ENCODE results near the gene THSD4. TPM values are rescaled to one million over a fixed set of nuclear protein-coding genes. Genes with fewer than 3 reads are reported as not detected.

Gene THSD4
- polyA plus RNA-seq, 1 donor from 2014 or later: 0.46 TPM

GRCh38 chr15:71189718-71190117, 74.4 kb downstream of the THSD4 start:
- no peak overlapping the region for H3K4me2 ChIP-seq (ENCODE audit: low read length)
- no peak overlapping the region for H3K9ac ChIP-seq (ENCODE audit: low read length)

DNA sequence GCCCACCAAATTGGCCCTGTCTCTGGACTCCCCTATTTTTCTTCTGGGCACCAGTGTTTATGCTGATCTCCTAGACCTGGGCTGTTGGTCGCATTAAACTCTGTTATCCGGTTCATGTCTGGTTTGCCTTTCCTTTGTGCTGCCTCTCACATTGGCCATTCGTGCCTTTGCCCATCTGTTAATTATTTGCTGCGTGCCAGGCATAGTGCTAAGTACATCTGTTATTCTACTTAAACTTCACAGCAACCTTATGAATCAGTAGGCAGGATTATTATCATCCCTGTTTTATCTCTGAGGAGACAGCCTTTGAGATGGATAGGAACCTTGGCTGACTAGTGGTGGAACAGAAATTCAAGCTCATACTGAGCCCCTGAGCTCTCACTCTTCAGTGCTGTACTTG, 76.0 kb downstream of the THSD4 start:
- TF ChIP-seq EZH2 (IDR thresholded peaks at IDR 0.05; ENCODE audit: borderline replicate concordance, insufficient read depth, low read length, poor library complexity, severe bottlenecking) (no peak), MXI1 (conservative IDR thresholded peaks at IDR 0.05; ENCODE audit: poor library complexity, severe bottlenecking) (no peak), TAF1 (IDR thresholded peaks at IDR 0.05; ENCODE audit: low read depth) (no peak), RAD21 (conservative IDR thresholded peaks at IDR 0.05) (no peak), SMC3 (conservative IDR thresholded peaks at IDR 0.05; ENCODE audit: poor library complexity) (no peak), EP300 (conservative IDR thresholded peaks at IDR 0.05; ENCODE audit: poor library complexity, severe bottlenecking) (no peak), POLR2AphosphoS5 (IDR thresholded peaks at IDR 0.05) (no peak)
- TF ChIP-seq, protein P1, sequence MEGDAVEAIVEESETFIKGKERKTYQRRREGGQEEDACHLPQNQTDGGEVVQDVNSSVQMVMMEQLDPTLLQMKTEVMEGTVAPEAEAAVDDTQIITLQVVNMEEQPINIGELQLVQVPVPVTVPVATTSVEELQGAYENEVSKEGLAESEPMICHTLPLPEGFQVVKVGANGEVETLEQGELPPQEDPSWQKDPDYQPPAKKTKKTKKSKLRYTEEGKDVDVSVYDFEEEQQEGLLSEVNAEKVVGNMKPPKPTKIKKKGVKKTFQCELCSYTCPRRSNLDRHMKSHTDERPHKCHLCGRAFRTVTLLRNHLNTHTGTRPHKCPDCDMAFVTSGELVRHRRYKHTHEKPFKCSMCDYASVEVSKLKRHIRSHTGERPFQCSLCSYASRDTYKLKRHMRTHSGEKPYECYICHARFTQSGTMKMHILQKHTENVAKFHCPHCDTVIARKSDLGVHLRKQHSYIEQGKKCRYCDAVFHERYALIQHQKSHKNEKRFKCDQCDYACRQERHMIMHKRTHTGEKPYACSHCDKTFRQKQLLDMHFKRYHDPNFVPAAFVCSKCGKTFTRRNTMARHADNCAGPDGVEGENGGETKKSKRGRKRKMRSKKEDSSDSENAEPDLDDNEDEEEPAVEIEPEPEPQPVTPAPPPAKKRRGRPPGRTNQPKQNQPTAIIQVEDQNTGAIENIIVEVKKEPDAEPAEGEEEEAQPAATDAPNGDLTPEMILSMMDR (IDR thresholded peaks at IDR 0.05; ENCODE audit: poor library complexity, severe bottlenecking): no peak
- TF ChIP-seq, protein P2, sequence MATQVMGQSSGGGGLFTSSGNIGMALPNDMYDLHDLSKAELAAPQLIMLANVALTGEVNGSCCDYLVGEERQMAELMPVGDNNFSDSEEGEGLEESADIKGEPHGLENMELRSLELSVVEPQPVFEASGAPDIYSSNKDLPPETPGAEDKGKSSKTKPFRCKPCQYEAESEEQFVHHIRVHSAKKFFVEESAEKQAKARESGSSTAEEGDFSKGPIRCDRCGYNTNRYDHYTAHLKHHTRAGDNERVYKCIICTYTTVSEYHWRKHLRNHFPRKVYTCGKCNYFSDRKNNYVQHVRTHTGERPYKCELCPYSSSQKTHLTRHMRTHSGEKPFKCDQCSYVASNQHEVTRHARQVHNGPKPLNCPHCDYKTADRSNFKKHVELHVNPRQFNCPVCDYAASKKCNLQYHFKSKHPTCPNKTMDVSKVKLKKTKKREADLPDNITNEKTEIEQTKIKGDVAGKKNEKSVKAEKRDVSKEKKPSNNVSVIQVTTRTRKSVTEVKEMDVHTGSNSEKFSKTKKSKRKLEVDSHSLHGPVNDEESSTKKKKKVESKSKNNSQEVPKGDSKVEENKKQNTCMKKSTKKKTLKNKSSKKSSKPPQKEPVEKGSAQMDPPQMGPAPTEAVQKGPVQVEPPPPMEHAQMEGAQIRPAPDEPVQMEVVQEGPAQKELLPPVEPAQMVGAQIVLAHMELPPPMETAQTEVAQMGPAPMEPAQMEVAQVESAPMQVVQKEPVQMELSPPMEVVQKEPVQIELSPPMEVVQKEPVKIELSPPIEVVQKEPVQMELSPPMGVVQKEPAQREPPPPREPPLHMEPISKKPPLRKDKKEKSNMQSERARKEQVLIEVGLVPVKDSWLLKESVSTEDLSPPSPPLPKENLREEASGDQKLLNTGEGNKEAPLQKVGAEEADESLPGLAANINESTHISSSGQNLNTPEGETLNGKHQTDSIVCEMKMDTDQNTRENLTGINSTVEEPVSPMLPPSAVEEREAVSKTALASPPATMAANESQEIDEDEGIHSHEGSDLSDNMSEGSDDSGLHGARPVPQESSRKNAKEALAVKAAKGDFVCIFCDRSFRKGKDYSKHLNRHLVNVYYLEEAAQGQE (IDR thresholded peaks at IDR 0.05; ENCODE audit: borderline replicate concordance): no peak
- Histone ChIP-seq H3K27me3 (ENCODE audit: insufficient read depth, low read depth, low read length) (no peaks in the 10 kb centered on the region), H3K4me2 (ENCODE audit: low read length) (no peak overlapping the region), H3K27ac (ENCODE audit: low read length) (no peak overlapping the region), H3K9me2 (ENCODE audit: insufficient read depth, low read length) (no peaks in the 10 kb centered on the region), H3K9me3 (ENCODE audit: low read length) (no peaks in the 10 kb centered on the region), H3K9ac (ENCODE audit: low read length) (no peak overlapping the region), H3K4me3 (ENCODE audit: low read length) (no peak overlapping the region), H3F3A (ENCODE audit: insufficient read depth, low read length, poor library complexity, severe bottlenecking) (peaks cover 3% of the 10 kb centered on the region), H3K36me3 (ENCODE audit: insufficient read depth, low read length) (no peaks in the 10 kb centered on the region), H2AFZ (ENCODE audit: low read depth, low read length) (no peak overlapping the region), H4K20me1 (ENCODE audit: insufficient read depth) (no peaks in the 10 kb centered on the region), H3K79me2 (replicated peaks; ENCODE audit: insufficient read depth, low read length) (no peaks in the 10 kb centered on the region)

More at GRCh38 chr15:71189718-71190117, 74.4 kb downstream of the THSD4 start:
- Histone ChIP-seq H3K36me3 (ENCODE audit: insufficient read depth, low read length) (no peaks in the 10 kb centered on the region), H3K9me3 (ENCODE audit: low read length) (no peaks in the 10 kb centered on the region), H3K79me2 (replicated peaks; ENCODE audit: insufficient read depth, low read length) (no peaks in the 10 kb centered on the region), H3K9me2 (ENCODE audit: insufficient read depth, low read length) (no peaks in the 10 kb centered on the region), H3K27ac (ENCODE audit: low read length) (no peak overlapping the region), H3K4me3 (ENCODE audit: low read length) (no peak overlapping the region), H3K27me3 (ENCODE audit: insufficient read depth, low read depth, low read length) (no peaks in the 10 kb centered on the region), H3F3A (ENCODE audit: insufficient read depth, low read length, poor library complexity, severe bottlenecking) (peaks cover 6% of the 10 kb centered on the region), H2AFZ (ENCODE audit: low read depth, low read length) (no peak overlapping the region), H4K20me1 (ENCODE audit: insufficient read depth) (no peaks in the 10 kb centered on the region)
- no peak for TF ChIP-seq EZH2 (IDR thresholded peaks at IDR 0.05; ENCODE audit: borderline replicate concordance, insufficient read depth, low read length, poor library complexity, severe bottlenecking)
- TF ChIP-seq, protein P1 (IDR thresholded peaks at IDR 0.05; ENCODE audit: poor library complexity, severe bottlenecking): no peak
- no peak for TF ChIP-seq TAF1 (IDR thresholded peaks at IDR 0.05; ENCODE audit: low read depth)
- TF ChIP-seq MXI1 (conservative IDR thresholded peaks at IDR 0.05; ENCODE audit: poor library complexity, severe bottlenecking): no peak
- TF ChIP-seq SMC3 (conservative IDR thresholded peaks at IDR 0.05; ENCODE audit: poor library complexity): no peak
- TF ChIP-seq POLR2AphosphoS5 (IDR thresholded peaks at IDR 0.05): no peak
- TF ChIP-seq, protein P2 (IDR thresholded peaks at IDR 0.05; ENCODE audit: borderline replicate concordance): no peak

Measured in neural cell (in vitro differentiated cells).